ENCODE data around the gene EXOC2.
"Not testable (repeated sequence)": the region's sequence is repeated elsewhere in the genome, so short reads cannot be mapped to it uniquely, and the experiment has no call there.

The EXOC2 gene

DNA sequence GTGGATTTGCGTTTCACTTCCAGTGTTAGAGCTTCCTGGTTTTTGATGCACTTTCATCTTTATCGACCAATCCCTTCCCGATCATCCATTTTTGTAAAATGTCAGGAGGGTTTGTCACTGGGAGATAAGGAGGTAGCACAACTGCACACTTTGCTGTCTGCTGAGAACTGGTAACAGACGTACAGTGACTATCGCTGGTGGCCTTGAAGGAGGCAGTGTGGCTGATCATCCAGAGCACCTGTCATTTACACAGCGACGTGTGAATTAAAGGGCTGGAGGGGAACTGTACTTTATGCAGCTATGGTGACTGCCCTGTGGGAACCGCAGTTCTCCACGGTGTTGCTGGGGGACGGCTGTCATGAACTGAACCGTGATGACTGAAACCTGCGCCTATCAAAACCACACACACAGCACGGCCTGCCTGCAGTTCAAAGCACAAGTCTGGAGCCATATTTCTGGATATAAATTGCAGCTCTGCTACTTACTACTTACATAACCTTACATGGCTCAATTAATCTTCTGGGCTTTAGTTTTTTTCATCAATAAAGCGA lies 86.0 kb downstream of the EXOC2 start:
- peaks cover 20% of the 10 kb centered on the region for H3K36me3 Mint-ChIP-seq

DNA sequence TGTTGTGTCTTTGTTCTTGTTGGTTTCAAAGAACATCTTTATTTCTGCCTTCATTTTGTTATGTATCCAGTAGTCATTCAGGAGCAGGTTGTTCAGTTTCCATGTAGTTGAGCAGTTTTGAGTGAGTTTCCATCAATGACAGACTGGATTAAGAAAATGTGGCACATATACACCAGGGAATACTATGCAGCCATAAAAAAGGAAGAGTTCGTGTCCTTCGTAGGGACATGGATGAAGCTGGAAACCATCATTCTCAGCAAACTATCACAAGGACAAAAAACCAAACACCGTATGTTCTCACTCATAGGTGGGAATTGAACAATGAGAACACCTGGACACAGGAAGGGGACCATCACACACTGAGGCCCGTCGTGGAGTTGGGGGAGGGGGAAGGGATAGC lies 87.0 kb downstream of the EXOC2 start:
- peaks cover 20% of the 10 kb centered on the region for H3K36me3 Mint-ChIP-seq
- not testable (repeated sequence) for H3K27me3 Mint-ChIP-seq; H3K9me3 Mint-ChIP-seq (ENCODE audit: low read depth); H3K4me3 Mint-ChIP-seq; H3K4me1 Mint-ChIP-seq (ENCODE audit: low read depth); H3K27ac Mint-ChIP-seq

More for the DNA sequence above, 86.0 kb downstream of the EXOC2 start:
- H3K4me3 Mint-ChIP-seq = no peak overlapping the region
- H3K9me3 Mint-ChIP-seq (ENCODE audit: low read depth) = no peaks in the 10 kb centered on the region
- H3K27ac Mint-ChIP-seq = no peak overlapping the region
- H3K27me3 Mint-ChIP-seq = no peaks in the 10 kb centered on the region
- peaks cover 2% of the 10 kb centered on the region for H3K4me1 Mint-ChIP-seq (ENCODE audit: low read depth)

DNA sequence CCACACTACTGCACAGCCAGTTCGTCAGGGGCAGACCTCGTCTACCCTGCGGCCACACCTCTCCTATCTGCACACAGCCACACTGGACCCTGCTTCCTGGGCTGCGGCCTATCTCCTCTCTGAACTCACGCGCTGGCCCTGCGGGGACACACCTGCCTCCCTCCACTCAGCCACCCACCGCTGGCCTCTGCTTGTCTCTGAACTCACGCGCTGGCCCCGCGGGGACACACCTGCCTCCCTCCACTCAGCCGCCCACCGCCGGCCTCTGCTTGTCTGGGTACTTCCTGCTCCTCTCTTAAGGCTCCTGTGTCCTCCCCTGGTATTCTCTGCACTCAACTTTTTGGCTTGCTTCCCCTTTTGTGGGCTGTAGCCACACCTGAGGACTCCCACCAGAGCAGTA lies 88.4 kb downstream of the EXOC2 start:
- Mint-ChIP-seq H3K27ac (no peak overlapping the region), H3K4me1 (ENCODE audit: low read depth) (no peaks in the 10 kb centered on the region), H3K27me3 (no peaks in the 10 kb centered on the region), H3K4me3 (no peak overlapping the region), H3K36me3 (peaks cover 18% of the 10 kb centered on the region), H3K9me3 (ENCODE audit: low read depth) (no peaks in the 10 kb centered on the region)

DNA sequence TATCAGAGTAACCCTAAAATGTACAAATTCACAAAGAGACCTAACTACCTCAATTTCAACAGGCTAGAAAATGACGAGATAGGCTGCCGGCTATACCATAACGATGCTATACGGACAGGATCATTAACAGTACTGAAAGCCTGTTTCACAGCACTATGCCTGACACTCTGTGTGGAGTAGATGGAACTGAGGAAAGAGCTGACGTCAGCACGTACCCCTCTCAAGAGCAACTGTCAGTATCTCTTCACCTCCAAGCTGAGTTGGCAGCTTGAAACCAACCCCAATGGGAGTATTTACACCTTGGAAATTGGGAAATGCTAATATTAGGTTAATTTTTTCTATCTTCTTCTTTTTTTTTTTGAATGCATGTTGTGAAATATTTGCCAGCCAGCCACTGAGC lies 89.7 kb downstream of the EXOC2 start:
- no peak overlapping the region for H3K27ac Mint-ChIP-seq

DNA sequence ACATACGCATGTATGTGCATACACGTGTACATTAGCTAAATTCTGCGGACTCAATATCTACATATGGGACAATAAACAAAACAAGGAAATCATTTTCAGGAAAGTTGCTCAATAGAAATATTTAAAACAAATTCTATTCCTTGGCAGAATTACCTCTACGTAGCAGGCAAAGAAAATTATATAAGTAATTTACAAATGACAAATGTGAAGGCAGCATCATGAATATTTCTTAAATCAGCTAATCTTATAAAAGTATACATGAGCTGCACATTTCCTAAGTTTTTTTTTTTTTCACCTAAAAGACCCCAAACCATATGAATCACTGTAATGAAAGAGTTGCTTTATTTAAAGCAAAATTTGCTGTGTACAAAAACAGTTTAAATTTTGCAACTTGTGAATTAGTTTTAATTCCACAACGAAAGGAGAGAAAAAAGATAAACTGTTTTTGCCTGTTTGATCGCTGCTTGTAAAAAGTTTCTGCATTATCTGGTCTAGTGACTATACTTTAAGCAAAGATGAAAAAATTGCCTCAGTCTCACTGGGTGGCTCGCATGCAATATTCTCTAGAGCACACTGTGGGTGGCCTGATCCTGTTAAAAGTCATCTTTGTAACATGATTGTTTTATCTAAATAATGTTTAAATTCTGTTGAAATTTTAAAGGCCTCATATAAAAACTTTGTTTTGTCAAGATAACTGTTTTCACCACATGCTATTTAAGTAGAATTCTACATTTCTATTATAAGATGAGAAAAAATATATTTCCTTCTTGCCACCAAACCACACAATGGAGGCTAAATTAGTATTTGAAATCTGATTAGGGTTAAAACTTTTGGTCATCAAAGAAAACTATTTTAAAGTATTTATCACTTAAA lies 93.1 kb downstream of the EXOC2 start:
- no peak overlapping the region for H3K4me3 Mint-ChIP-seq

More for the DNA sequence above, 89.7 kb downstream of the EXOC2 start:
- H3K27me3 Mint-ChIP-seq = no peaks in the 10 kb centered on the region
- no peaks in the 10 kb centered on the region for H3K4me1 Mint-ChIP-seq (ENCODE audit: low read depth)
- no peak overlapping the region for H3K4me3 Mint-ChIP-seq
- no peaks in the 10 kb centered on the region for H3K9me3 Mint-ChIP-seq (ENCODE audit: low read depth)
- peaks cover 14% of the 10 kb centered on the region for H3K36me3 Mint-ChIP-seq

DNA sequence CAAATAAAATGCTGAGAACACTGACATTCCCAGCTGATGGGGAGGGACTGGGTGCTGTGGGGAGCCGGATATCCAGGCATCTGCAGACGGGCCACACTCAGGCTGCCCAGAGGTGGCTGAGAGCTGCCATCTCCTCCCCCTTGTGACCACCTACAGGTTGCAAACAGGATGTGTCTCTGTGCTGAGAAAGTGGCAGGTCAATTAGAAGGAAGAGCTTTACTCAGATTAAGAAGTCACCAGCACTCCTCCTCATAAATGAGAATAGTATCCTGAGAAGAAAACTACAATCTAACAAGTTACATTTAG lies 99.1 kb downstream of the EXOC2 start:
- no peak overlapping the region for H3K4me3 Mint-ChIP-seq
- peaks cover 2% of the 10 kb centered on the region for H3K4me1 Mint-ChIP-seq (ENCODE audit: low read depth)
- no peaks in the 10 kb centered on the region for H3K9me3 Mint-ChIP-seq (ENCODE audit: low read depth)
- no peaks in the 10 kb centered on the region for H3K27me3 Mint-ChIP-seq
- H3K27ac Mint-ChIP-seq = peak overlapping the region; percentile 50
- peaks cover 22% of the 10 kb centered on the region for H3K36me3 Mint-ChIP-seq

More for the DNA sequence above, 93.1 kb downstream of the EXOC2 start:
- no peaks in the 10 kb centered on the region for H3K4me1 Mint-ChIP-seq (ENCODE audit: low read depth)
- no peaks in the 10 kb centered on the region for H3K9me3 Mint-ChIP-seq (ENCODE audit: low read depth)
- H3K36me3 Mint-ChIP-seq = peaks cover 5% of the 10 kb centered on the region
- no peak overlapping the region for H3K27ac Mint-ChIP-seq
- no peaks in the 10 kb centered on the region for H3K27me3 Mint-ChIP-seq

DNA sequence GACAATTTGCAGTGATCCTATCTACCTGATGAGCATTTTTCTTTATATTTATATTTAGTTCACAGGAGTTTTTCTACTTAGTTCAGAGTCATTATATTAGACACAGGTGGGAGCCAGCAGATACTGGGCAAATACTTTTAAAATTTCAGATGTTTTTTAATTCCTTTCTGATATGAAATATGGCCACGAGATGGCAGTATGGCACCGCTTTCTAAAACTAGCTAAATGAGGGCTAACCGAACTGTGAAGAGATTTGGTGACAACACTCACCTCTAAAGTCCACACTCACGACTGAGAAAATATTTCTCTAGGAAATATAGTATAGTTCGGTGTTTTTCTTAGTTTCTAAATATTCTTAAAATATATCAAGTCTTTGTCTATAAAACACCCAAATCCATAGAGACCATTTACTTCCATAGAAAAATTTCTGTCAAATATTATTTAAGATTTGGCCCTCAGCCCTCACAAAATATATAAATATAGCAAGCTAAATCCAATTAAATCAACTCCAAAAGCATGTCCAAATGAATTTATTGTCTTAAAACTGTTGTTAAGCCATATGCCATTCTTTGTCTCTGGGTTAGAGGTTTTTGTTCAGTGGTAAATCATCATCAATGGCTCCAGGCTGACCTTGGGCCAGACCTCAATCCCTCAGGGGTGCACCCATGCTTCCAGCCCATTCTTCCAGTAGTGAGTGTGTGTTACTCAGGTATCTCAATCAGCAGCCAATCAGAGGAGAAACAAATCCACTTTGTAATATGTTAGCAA lies 99.6 kb downstream of the EXOC2 start:
- no peaks in the 10 kb centered on the region for H3K9me3 Mint-ChIP-seq (ENCODE audit: low read depth)
- H3K4me1 Mint-ChIP-seq (ENCODE audit: low read depth) = peaks cover 2% of the 10 kb centered on the region
- no peaks in the 10 kb centered on the region for H3K27me3 Mint-ChIP-seq
- peak overlapping the region; percentile 50 for H3K27ac Mint-ChIP-seq
- H3K4me3 Mint-ChIP-seq = no peak overlapping the region
- peaks cover 24% of the 10 kb centered on the region for H3K36me3 Mint-ChIP-seq

DNA sequence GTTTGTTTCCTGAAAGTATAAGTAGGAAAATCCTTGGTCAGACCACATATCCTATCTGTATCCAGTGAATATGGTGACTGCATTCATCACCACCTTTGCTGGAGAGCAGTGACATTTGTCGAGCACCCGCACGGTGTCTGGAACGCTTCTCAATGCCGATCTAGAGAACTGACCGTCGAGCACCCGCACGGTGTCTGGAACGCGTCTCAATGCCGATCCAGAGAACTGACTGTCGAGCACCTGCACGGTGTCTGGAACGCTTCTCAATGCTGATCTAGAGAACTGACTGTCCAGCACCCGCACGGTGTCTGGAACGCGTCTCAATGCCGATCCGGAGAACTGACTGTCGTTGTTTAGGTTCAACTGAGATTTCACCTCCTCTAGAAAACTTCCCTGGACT lies 103.8 kb downstream of the EXOC2 start:
- Mint-ChIP-seq H3K4me3 (no peak overlapping the region), H3K4me1 (ENCODE audit: low read depth) (peaks cover 15% of the 10 kb centered on the region), H3K9me3 (ENCODE audit: low read depth) (no peaks in the 10 kb centered on the region), H3K27me3 (no peaks in the 10 kb centered on the region), H3K27ac (no peak overlapping the region), H3K36me3 (peaks cover 23% of the 10 kb centered on the region)

DNA sequence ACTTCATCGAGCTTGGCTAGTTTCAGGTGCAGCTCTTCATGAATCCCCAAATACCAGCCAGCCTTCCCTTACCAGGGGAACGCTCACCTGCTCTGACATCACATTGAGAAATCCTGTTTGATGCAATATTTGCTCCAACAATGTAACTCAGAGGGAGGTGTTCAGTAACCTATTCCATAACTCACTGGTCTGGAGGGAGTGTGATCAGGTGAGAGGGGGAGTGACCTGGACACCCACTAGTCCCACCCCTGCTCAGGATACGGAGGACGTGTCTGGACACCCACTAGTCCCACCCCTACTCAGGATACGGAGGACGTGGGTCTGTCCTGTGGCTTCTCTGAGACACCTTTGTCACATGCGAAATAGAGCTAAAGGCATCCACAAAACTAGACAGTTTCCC lies 106.4 kb downstream of the EXOC2 start:
- Mint-ChIP-seq H3K9me3 (ENCODE audit: low read depth) (no peaks in the 10 kb centered on the region), H3K27me3 (no peaks in the 10 kb centered on the region)

DNA sequence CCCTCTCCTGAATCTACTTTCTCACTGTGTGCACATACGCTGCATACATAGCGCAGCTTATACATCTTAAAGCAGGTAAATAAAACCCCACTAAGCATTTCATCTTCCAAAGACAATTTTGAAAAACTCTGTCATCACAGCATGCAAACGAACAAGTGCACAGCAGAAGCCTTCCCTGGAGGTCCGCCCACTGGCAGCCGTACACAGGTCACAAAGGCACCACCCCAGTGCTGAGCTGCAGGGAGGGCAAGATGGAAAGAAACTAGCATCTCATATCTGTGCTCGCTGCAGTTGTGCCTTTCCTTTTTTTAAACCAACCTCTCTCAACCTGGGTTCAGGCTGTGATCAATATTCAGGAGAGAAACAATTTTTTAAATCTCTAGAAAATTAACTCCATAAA lies 109.3 kb downstream of the EXOC2 start:
- H3K4me3 Mint-ChIP-seq = no peak overlapping the region
- H3K27me3 Mint-ChIP-seq = no peaks in the 10 kb centered on the region
- no peaks in the 10 kb centered on the region for H3K9me3 Mint-ChIP-seq (ENCODE audit: low read depth)
- H3K36me3 Mint-ChIP-seq = peaks cover 3% of the 10 kb centered on the region
- no peak overlapping the region for H3K27ac Mint-ChIP-seq
- peaks cover 28% of the 10 kb centered on the region for H3K4me1 Mint-ChIP-seq (ENCODE audit: low read depth)

More for the DNA sequence above, 106.4 kb downstream of the EXOC2 start:
- peaks cover 15% of the 10 kb centered on the region for H3K36me3 Mint-ChIP-seq
- peaks cover 28% of the 10 kb centered on the region for H3K4me1 Mint-ChIP-seq (ENCODE audit: low read depth)
- no peak overlapping the region for H3K27ac Mint-ChIP-seq
- no peak overlapping the region for H3K4me3 Mint-ChIP-seq

DNA sequence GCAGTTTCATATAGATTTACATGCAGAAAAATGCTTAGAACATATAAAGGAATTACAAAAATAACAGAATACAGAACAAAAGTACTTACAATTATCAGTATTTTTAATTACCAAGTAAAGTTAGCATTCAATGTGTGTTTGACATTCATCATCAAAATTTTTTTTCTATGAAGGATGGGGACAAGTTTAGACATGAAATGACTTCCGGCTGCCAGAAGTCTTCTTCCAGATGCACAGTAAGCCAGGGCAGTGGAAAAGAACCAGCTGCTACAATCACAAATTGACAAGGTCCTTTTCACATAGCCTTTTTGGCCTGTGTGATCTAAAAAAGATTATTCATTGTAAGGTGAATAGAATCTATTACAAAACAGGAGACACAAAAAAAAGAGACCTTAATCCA lies 109.8 kb downstream of the EXOC2 start:
- Mint-ChIP-seq H3K27me3 (no peaks in the 10 kb centered on the region), H3K4me3 (no peak overlapping the region), H3K27ac (no peak overlapping the region), H3K36me3 (peaks cover 2% of the 10 kb centered on the region), H3K4me1 (ENCODE audit: low read depth) (peaks cover 32% of the 10 kb centered on the region), H3K9me3 (ENCODE audit: low read depth) (no peaks in the 10 kb centered on the region)

DNA sequence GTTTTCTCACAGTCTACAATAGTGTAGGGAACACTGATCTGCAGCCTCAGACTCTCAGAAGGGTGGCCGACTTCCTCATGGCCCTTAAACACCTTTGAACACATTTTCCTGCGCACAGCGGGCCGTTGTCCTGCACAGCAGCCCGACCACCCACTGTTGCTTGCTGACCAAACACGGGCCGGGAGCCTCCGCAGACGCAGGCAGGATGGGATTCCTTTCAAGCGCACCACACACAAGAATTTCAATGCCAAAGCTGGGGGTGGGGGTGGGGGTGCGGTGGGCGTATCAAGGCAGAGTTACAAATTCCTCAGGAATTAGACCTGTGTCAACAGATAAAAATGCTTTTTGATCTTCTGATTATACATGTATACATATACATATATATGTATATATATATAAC lies 110.6 kb downstream of the EXOC2 start:
- Mint-ChIP-seq H3K27me3 (no peaks in the 10 kb centered on the region), H3K27ac (no peak overlapping the region), H3K9me3 (ENCODE audit: low read depth) (no peaks in the 10 kb centered on the region), H3K36me3 (peaks cover 2% of the 10 kb centered on the region), H3K4me3 (no peak overlapping the region), H3K4me1 (ENCODE audit: low read depth) (peaks cover 32% of the 10 kb centered on the region)

DNA sequence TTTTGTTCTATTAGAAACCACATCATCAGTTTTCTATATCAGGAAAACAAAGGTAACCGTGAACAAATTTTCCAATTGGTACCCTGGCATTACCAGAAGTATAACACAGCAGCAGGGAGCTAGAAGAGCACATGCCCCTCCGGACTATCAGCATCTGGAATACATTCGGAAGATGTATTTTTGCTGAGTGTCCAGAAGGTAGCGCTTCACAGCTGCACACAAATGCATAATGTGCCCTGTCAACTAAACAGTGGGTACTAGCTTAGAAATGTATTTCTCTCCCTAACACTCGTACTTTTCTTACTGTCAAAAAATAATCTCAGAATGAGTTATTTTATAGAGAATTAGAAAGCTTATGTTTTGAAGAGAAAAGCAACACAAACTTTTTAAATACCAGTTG lies 113.6 kb downstream of the EXOC2 start:
- H3K4me1 Mint-ChIP-seq (ENCODE audit: low read depth) = peaks cover 25% of the 10 kb centered on the region
- H3K27ac Mint-ChIP-seq = no peak overlapping the region
- H3K4me3 Mint-ChIP-seq = no peak overlapping the region
- H3K36me3 Mint-ChIP-seq = peaks cover 7% of the 10 kb centered on the region
- H3K27me3 Mint-ChIP-seq = no peaks in the 10 kb centered on the region
- H3K9me3 Mint-ChIP-seq (ENCODE audit: low read depth) = peaks cover 3% of the 10 kb centered on the region

DNA sequence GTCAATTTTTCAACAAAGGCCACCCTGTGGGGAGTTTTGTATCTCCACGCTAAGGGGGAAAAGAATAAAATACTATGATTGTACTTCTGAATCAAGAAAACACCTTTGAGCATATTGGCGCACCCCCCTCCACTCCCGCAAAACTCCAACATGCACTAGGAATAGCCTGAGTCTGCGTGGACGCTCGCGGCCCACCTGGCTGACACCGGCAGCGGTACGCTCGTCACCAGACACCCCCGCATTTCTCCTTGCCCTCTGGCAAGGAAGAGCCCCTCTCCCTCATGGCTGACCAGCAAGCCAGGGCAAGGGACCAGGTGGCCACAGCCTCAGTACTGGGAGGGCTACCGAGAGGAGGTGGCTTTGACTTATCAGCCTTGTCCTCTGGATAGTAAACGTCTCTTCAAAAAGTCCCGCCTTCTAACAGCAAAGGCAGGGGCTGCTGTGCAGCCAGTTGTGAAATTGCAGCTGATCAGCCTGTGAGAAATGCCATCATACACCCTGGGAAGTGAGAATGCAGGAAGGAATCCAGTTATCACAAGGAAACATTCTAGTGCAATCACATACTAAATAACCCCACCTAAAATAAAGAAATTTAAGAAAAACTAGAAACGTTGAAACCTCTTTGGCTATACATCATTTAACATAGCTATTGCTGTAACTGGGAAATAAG lies 120.2 kb downstream of the EXOC2 start:
- Mint-ChIP-seq H3K4me3 (no peak overlapping the region), H3K9me3 (ENCODE audit: low read depth) (peaks cover 3% of the 10 kb centered on the region), H3K36me3 (peaks cover 7% of the 10 kb centered on the region), H3K27ac (no peak overlapping the region), H3K4me1 (ENCODE audit: low read depth) (peaks cover 5% of the 10 kb centered on the region), H3K27me3 (no peaks in the 10 kb centered on the region)

DNA sequence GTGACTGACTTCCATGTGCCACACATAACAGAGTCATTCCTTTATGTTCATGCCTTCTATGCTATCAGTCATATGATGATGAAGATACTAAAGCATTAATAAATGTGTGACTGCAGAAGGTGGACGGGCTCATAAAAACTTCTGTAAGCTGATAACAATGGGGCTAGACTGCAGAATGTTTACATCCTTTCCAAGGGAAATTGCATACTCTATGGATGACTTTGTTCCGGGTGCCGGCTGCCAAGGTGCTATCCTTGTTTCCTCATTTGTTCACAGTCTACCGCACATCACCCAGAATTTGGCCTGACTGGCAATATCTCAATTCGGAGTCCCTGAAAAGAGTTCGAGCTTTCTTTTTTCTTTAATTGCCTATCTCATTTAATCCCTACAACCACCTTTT lies 121.0 kb downstream of the EXOC2 start:
- Mint-ChIP-seq H3K36me3 (peaks cover 7% of the 10 kb centered on the region), H3K27ac (no peak overlapping the region), H3K27me3 (no peaks in the 10 kb centered on the region), H3K4me1 (ENCODE audit: low read depth) (peaks cover 1% of the 10 kb centered on the region), H3K4me3 (no peak overlapping the region), H3K9me3 (ENCODE audit: low read depth) (peaks cover 3% of the 10 kb centered on the region)

All from activated naive CD8-positive, alpha-beta T cell (primary cell).